Measurements from ENCODE around the gene MPZ. TPM values are rescaled to one million over a fixed set of nuclear protein-coding genes. Genes with fewer than 3 reads are reported as not detected.
"Not testable (repeated sequence)": the region's sequence is repeated elsewhere in the genome, so short reads cannot be mapped to it uniquely, and the experiment has no call there.

MPZ gene
- total RNA-seq (2014; rRNA removed; shearing (Covaris generic)), result 0.62 and 0.89 TPM in 2 replicates

DNA sequence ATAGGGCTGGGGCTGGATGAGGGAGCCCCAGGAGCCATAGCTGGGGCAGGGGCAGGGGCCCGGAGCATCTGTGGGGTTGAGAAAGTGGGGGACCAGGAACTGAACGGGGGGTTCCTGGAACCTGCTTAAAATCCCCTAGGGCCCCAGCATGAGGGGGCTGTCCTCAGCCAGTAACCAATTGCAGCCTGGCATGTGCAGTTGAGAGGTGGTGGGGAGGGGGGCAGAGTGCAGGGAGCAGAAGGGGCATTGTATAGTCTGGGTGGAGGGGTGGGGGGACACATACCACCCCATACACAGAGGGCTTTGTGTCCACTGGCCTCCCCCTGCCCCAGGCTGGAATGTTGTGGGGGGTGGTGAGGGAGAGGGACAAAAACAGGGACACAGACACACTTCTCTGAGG is at the start of gene MPZ:
Gene MPZ (minus strand): TSS at position 101 of the 400 bp plus-strand sequence. CDS start 63 bp downstream, at position 38.
- DNase-seq (ENCODE audit: low read depth), result no peak

DNA sequence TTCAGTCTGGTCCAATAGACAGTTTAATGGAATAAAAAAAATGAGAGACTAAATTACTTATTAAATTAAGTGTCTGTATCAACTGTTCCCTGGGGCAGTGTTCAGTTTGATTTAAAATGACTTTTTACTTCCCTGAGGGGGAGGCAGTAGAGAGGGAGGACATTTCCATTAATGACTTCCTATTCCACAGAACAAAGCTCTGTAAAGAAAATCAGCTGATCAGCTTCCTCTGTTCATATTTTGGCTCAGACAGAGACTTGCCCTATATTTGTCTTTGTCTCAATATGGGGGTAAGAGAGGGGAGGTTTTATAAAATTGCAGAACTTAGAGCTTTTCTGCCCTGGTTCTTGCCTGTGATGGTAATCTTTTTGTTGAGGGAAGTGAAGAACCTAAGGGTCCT is 49.5 kb upstream of the MPZ start:
- no peak for DNase-seq (ENCODE audit: low read depth)

DNA sequence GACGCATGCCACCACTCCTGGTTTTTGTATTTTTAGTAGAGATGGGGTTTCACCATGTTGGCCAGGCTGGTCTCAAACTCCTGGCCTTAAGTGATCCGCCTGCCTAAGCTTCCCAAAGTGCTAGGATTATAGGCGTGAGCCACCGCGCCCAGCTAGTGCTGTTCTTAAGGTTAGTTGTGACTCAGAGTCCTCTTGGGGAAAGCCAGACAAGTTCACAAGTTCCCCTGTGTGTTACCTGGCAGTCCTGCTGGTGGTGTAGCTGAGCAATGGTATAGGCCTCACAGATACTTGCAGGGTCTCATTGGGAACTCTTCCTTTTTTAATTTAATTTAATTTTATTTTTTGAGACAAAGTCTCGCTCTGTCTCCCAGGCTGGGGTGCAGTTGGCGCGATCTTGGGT is 47.3 kb upstream of the MPZ start:
- DNase-seq (ENCODE audit: low read depth), result no peak

DNA sequence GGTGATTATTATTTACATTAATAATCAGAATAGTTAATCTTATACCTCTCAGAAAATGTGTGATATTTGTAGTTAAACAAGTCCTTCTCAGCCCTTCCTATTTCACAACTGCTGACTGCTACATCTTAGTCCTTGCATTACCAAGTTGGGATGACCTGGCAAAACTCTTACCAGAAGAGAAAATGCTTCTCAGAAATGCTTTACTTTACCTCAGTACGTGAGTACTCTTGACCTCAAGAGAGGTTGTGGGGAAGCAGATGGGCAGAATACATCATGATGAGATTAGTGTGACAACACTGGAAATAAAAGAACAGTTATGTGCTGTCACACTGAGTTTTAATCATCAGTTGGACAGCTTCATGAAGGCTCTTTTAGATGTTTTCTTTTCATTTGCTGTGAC is 41.7 kb upstream of the MPZ start:
- no peak for DNase-seq (ENCODE audit: low read depth)

DNA sequence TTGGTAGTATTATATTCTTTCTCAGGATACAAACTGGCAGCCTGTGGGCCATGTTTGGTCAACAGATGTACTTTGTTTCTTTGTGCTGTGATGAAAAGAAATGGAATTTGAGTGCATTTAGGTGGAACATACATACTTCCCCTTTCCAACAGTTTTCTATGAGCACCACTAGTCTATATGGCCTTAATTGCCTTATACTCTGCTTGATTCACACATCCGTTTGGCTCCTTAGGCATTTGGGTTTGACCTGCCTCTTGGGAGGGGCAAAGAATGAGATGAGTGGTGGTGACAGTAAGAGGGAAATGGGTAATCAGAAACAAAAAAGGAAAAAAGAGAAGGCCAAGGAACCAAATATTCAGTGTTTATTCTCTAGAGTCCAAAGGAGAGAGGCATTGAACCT is 40.9 kb upstream of the MPZ start:
- DNase-seq (ENCODE audit: low read depth), result no peak

DNA sequence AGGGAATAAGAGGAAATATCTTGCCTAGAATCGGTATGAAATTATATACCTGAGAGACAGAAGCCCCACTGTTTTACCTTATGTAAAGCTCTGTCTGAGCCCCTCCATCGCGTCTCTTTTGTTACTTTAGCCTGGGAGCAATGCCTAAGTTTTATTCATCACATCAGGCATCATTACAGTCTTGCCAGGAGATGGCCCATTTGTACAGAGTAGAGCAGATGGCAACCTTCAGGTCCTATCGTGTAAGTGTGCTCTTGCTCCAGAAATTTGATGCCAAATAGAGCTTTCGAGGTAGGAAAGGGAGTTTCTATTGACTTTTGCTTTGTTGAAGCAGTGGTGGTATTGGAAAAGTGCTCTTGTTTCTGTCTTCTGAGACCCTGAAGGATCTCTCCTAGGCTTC is 33.1 kb upstream of the MPZ start:
- no peak for DNase-seq (ENCODE audit: low read depth)

DNA sequence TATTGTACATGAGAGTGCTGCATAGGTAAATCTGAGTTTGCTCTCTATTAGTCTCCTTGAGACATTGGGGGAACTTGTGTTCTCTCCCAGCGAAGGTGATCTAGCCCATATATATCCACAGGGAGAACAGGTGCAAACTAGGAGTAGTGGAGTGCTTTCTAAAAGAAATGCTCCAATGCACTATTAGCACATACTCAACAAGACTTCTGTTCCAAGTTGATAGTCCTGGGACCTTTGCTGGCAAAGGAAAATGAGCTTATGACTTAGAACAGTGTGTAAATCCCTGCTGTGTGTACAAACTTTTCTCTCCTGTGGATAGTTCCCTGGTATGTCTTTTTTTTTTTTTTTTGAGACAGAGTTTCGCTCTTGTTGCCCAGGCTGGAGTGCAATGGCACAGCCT is 32.4 kb upstream of the MPZ start:
- no peak for DNase-seq (ENCODE audit: low read depth)

DNA sequence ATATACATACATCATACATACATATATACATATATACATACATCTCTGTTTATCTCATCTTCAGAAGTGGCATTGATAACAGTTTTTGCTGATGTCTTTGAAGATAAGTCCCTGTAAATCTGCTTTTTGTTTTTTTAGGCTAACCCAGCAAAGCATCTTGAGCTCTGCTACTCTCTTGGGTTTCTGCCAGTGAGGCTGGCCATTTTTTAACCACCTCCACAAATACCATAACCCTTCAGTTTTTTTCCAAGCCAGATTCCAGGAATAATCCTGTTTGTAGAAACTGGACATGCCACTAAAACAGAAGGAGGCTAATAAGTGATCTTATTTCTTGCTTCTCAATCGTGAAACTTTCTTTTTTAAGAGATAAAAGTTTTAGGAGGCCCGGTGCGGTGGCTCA is 26.0 kb upstream of the MPZ start:
- no peak for DNase-seq (ENCODE audit: low read depth)

DNA sequence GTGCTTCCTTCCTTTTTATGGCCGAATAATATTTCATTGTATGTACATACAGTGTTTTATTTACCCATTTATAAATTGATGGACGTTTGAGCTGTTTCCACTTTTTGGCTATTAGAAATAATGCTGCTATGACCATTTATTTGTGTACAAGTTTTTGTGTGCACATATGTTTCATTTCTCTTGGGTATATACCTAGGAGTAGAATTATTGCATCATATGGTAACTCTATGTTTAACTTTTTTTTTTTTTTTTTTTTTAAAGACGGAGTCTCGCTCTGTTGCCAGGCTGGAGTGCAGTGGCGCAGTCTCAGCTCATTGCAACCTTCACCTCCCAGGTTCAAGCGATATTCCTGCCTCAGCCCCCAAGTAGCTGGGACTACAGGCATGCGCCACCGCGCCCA is 23.4 kb upstream of the MPZ start:
- no peak for DNase-seq (ENCODE audit: low read depth)

DNA sequence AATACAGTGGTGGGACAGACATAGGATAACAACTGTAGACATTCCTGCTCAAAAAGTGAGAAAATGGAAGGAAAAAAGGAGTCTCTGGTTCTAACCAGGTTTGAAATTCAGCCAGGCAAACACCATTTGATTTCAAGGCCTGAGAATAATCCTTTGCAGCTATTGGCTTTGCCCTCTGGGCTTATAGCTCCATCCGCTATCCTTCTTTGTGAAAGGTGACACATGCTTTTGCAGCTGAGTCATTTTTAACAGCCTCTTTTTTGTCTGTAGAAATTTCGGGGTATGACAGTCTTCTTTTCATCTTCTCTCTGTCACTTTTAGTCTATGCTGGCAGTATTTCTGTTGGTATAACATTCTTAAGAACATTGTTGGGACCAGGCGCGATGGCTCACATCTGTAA is 20.6 kb upstream of the MPZ start:
- peak; percentile 69 for DNase-seq (ENCODE audit: low read depth)

DNA sequence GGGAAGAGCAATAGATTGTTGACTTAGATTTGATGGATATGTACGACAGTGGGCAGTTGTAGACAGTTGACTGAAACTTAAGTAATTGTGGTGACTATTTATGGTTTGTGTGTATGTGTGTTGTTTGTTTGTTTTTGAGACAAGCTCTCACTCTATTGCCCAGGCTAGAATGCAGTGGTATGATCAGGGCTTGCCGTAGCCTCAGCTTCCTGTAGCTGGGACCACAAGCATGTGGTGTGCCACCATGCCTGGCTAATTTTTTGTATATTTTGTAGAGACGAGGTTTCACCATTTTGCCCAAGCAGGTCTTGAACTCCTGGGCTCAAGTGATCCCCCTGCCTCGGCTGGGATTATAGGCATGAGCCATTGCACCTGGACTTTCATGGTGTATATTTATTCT is 14.3 kb upstream of the MPZ start:
- DNase-seq (ENCODE audit: low read depth), result no peak

DNA sequence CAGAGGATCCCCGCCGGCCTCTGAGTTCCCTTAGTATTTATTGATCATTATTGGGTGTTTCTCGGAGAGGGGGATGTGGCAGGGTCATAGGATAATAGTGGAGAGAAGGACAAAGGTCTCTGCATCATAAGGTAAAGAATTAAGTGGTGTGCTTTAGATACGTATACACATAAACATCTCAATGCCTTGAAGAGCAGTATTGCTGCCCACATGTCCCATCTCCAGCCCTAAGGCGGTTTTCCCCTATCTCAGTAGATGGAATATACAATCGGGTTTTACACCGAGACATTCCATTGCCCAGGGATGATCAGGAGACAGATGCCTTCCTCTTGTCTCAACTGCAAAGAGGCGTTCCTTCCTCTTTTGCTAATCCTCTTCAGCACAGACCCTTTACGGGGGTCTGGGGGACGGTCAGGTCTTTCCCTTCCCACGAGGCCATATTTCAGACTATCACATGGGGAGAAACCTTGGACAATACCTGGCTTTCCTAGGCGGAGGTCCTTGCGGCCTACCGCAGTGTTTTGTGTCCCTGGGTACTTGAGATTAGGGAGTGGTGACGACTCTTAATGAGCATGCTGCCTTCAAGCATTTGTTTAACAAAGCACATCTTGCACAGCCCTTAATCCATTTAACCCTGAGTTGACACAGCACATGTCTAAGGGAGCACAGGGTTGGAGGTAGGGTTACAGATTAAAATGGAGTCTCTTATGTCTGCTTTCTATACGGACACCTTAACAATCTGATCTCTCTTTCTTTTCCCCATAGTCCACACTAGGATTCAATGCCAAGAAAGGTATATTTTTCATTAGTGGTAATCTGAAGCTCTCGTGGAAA is 6.3 kb upstream of the MPZ start:
- not testable (repeated sequence) for DNase-seq (ENCODE audit: low read depth)

DNA sequence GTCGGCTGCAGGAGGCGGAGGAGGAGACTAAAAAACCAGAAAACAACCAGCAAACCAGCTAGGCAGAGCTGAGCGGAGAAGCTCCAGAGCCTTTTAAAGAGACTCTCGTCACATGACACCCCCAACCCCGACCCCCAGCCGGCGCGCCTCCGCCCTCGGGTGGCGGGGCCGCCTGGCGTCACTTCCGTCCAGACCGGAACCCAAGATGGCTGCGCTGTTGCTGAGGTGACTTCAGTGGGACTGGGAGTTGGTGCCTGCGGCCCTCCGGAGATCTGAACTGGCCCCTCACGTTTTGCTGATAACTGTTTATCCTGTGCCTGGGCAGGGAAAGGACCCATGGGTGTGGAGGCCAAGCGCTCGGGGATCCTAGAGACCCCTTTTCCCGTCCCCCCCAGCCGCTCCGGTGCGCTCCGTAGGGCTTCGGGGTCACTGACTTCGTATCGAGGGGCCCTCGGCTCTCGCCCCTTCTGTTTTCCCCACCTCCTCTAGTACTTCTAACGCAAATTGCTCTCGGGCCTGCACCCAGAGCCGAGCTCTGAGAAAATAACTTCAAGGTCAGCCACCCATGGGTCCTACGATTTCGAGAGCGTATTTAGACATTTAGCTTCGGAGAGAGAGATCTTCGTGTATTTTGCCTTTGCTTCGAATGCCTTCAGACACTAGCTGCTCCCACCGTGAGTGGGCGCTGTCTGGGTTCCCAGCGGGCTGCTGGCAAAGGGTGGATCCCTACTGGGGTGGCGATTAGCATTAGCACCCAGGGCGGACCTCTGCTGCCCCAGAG is 4.6 kb upstream of the MPZ start, which contains the start of gene SDHC:
Gene SDHC (plus strand): TSS at position 181 of the 781 bp plus-strand sequence. CDS start 25 bp downstream, at position 206.
- peak; percentile 84 for DNase-seq (ENCODE audit: low read depth)

DNA sequence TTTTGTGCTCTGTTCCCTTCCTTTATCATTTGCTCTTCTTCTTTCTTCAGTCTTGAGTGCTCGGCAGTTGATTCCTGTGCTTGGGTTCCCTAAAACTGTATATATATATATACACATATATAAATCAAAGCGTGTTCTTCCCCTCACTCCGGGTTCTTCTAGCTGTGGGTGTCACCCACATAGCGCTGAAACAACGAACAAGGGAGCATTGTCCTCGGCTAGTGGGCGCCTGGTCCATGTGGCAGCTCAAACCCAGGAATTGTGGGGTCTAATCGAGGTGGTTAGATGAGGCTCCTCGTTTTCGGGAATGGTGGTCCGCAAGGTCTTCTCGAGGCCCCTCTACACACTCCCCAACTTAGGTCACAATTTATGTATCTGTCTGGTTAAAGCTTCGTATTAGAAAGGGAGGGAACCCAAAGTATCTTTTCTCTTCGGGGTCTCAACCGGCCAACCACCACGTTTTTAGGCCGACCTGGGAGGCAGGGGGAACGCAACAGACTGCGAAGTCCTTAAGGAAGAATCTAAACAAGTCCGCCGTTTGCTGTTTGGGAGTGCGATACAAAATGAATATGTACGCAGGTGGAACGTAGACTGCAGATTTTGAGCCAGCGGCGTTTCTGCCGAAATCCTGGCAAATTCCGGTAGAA is 3.9 kb upstream of the MPZ start:
- DNase-seq (ENCODE audit: low read depth), result no peak

DNA sequence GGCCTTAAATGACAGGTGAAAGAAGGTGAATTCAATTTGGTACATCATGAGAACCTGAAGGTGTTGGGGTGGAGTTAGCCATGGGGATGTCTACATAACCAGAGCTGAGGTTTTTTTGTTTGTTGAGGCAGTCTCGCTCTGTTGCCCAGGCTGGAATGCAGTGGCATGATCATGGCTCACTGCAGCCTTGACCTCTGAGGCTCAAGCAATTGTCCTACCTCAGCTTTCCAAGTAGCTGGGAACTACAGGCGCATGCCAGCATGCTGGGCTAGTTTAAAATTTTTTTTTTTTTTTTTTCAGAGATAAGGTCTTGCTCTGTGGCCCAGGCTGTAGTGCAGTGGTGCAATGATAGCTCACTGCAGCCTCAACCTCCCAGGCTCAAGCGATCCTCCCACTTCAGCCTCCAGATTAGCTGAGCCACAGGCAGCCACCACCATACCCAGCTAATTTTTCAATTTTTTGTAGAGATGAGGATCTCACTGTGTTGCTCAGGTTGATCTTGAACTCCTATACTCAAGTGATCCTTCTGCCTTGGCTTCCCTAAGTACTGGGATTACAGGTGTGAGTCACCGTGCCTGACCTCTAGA is 1.9 kb upstream of the MPZ start:
- no peak for DNase-seq (ENCODE audit: low read depth)

DNA sequence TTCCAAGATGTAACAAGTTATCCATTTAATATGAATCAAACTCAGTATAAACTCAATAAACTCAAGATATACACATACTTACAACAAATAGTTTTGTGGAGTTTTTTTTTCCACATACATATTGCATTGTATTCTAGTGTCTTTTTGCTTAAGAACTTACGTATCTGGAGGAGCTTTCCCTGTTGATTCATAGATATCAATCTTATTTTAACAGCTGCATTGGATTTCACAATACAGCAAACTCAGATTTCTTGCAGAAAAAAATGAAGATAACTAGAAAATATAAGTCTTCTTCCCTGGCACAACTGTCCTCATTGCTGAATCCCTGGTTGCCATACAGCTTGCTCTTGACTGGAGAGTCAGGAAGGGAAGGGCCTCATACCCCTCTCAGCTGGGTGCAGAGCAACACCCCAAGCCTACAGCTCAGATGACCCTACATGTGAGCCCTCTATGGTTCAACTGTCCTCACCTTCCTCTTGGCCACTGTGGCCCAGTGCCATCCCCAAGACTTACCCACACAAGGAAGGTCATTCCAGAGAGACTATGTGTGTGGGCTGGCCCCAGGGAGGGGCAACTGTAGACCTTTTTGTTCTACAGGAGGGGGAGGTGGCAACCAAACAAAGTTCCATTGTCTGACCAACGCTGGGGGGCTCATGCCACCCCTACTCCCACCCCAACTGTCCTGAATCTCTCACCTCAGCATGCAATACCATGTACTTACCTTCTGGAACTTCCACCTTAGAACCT is 1.7 kb downstream of the MPZ start:
- DNase-seq (ENCODE audit: low read depth), result no peak

DNA sequence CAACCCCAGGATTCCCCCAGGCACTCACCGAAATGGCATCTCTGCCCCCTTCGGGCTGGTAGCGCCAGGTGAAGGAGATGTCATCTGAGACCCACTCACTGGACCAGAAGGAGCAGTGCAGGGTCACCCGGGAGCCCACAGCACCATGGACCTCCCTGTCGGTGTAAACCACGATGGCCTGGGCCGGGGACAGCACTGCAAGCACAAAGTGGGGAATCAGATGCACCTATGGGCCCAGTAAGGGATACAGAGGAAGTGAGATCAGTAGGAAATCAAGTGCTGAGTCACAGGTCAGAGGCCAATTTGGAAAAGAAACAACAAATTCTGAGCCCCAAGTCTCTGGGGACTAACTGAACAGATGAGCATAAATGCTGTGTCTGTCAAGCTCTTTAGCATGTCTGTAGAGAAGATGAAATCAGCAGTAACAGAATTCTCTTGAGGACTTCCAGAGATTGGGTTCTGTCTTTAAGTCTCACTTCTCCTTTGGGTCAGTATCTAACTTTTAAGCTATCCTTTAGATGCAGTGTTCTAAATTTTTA is 2.5 kb downstream of the MPZ start:
- DNase-seq (ENCODE audit: low read depth), result peak; percentile 50

DNA sequence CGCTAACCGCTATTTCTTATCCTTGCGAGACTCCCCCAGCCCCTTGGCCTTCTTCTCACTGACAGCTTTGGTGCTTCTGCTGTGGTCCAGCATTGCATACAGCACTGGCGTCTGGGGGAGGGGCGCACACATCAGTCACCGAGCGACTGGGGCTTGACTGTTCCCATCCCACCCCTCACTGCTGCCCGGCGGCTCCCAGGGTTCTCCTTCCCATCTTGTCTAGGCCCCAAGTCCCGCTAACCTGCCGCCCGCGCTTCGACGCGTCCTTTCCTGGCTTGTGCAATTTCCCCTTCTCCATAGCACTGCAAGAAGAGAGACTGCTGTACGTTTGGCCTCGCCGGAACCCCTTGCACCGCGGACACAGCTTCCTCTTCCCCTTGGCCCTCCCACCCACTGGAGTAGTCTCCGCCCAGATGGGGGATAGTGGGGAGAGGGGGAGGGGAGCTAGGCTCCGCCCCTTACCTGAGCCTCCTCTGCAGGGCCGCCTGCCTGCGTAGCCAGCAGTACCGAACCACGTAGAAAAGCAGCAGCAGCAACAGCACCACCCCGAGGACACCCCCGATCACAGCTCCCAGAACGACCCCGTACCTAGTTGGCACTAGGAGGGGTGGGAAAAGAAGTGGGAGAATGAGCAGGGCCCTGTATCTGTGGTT is 3.8 kb downstream of the MPZ start:
- peak; percentile 29 for DNase-seq (ENCODE audit: low read depth)

DNA sequence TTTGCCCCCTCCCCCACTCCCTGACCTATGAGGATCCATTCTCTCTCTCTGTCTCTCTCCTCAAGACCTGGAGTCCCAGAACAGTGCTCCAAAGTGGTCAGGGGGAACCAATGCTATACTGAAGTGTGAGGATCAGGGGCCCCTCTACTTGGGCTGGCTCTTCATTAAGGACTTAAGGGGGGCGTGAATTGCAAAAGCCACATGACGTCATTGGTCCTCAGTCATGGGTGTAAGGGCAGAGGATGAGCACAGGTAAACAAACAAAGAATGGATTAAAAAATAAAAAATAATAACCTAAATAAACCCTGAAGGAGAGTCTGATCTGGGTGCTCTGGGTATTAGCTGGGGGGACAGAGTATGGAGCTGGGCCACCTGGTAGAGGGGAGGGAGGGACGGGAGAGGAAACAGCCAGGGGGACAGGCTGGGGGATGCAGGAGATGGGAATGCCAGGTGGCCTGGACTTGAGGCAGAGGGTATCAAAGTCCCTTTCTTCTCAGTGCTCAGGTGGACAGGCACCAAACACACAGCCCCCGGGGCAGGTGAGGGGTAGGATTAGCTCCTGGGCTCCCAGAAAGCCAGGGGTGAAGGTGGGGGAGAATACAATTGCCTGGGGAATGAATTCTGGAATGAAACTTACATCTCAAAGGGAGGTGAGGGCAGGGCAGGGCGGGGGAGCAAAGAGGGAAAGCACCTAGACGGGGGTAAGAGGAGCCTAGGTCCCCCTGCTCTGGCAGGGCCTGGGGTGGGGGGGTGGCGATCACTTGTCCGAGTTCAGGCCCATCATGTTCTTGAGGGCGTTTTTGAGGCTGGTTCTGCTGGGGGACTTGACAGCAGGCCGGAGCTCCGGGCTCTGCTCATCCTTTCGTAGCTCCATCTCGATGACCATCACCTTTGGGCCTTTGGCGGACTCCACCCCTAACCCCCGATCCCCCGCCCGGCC is 4.6 kb downstream of the MPZ start:
- DNase-seq (ENCODE audit: low read depth), result no peak

All from M059J (cell line).